Measurements from ENCODE around the gene DYRK2.
"Not testable (repeated sequence)": the region's sequence is repeated elsewhere in the genome, so short reads cannot be mapped to it uniquely, and the experiment has no call there.

DYRK2 gene

DNA sequence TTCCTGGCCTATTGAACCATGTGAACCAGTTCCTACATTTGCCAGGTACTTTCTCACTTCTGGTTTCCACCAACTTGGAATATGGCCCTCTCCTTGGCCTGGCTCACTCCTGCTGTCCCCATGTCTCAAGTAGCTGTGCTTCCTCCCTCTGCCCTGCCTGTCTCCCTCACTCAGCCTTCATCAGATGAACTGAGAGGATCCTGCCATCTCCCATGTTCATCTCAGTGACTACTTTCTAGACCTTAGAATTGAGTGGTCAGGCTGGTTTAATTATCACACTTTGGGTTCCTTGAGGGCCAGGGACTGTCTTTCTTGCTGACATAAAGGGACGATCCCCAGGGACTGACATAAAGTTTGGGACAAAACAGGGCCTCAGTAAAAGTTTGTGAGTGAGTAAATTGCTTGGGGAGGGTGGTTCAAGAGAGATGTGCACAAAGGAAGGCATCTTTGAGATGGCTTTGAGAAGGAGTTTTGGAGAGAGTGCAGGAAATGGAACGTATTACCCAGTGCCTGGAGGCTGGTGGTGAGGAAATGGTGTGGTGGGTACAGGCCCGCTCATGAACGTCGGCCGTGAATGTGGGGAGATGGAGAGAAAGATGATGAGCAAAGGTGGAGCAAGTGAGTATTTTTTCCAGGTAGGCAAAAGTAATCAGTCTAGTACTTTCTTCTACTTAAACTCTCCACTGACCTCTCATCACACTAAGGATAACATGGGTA lies 20.8 kb downstream of the DYRK2 start:
- in situ Hi-C loops (cut with HindIII; ENCODE audit: low sequenced_read_pairs), result no loop called here

DNA sequence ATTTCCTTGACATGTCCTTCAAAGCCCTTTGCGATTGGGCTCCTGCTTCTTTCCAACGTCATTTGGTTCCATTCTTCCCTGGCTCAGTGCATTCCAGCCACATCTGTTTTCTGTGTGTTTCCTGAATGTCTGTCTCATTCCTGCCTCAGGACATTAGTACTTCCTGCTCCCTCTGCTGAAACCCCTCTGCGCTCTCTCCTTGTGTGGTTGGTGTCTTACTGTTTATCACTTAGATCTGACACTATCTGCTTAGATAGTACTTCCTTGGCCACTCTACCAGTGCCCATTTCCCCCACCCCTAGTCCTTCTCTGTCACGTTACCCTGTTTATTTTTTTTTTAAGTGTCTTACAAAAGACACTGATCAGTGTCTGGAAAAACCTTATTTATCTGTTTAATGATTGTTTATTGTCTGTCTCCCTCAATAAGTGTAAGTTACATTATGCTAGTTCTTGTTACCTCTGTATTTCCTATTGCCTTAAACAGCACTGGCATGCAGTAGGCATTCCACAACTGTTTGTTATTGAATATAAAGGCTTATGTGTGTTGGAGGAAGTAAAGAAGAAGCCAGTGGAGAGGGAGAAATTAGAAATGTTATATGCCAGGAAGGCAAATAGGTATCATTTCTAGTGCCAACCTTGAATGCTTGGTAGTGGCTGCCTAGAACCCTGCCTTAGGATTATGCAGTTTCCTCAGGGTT lies 21.5 kb downstream of the DYRK2 start:
- in situ Hi-C loops (cut with HindIII; ENCODE audit: low sequenced_read_pairs), result no loop called here

DNA sequence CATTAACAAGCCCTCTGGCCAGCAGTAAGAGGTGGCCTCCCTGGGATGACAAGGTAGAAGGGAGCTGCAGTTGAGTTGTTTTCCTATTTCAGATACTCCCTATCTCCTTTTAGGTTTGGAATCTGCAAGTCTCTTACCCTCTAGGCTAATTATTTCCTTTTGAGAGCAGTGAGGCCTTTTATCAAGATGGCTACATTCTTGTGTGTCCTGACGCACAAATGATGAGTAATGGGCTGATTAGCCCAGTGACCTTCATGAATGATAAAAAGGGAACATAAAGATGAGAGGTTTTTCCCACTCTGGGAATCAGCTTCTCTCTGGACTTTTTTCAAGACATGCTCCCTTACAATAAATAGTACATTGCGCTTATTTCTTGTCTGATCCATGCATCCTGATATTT lies 22.9 kb downstream of the DYRK2 start:
- in situ Hi-C loops (cut with HindIII; ENCODE audit: low sequenced_read_pairs), result no loop called here

DNA sequence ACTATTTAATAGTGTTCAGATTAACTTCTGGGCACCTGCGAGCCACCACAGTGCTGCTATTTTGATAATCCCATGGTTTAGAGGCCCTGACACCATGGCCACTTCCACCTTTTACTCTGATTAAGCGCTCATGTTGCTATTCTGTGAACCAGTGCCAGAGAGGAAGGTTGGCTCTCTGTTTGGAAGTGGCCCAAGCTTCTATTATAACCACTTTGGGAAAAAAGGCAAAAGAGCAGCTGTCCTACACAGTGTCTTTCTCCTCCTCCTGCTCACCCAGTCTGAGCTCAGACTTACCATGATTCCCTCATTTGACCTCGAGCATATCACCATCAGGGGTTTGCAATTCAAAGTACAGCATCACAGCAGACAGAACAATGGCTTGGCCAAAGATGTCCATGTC lies 23.3 kb downstream of the DYRK2 start:
- in situ Hi-C loops (cut with HindIII; ENCODE audit: low sequenced_read_pairs), result no loop called here

DNA sequence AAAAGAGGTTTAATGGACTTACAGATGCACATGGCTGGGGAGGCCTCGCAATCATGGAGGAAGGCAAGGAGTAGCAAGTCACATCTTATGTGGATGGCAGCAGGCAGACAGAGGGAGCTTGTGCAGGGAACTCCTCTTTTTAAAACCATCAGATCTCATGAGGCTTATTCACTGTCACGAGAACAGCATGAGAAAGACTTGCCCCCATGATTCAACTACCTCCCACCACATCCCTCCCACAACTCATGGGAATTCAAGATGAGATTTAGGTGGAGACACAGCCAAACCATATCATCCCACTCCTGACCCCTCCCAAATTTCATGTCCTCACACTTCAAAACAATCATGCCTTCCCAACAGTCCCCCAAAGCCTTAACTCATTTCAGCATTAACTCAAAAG lies 24.0 kb downstream of the DYRK2 start:
- in situ Hi-C loops (cut with HindIII; ENCODE audit: low sequenced_read_pairs), result not testable (repeated sequence)

DNA sequence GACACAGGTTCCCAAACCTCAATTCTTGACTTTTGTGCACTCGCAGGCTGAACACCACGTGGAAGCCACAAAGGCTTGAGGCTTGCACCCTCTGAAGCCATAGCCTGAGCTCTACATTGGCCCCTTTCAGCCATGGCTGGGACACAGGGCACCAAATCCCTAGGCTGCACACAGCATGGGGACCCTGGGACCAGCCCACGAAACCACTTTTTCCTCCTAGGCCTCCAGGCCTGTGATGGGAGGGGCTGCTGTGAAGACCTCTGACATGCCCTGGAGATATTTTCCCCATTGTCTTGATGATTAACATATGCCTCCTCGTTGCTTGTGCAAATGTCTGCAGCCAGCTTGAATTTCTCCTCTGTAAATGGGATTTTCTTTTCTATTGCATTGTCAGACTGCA lies 25.0 kb downstream of the DYRK2 start:
- in situ Hi-C loops (cut with HindIII; ENCODE audit: low sequenced_read_pairs), result not testable (repeated sequence)

DNA sequence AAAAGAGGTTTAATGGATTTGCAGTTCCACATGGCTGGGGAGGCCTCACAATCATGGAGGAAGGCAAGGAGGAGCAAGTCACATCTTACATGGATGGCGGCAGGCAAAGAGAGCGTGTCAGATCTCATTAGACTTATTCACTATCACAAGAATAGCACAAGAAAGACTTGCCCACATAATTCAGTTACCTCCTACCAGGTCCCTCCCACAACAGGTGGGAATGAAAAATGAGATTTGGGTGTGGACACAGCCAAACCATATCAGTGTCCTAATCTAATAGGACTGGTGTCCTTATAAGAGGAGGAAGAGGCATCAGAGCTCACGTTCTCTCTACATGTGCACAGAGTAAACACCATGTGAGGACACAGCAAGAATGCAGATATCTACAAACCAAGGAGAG lies 25.9 kb downstream of the DYRK2 start:
- in situ Hi-C loops (cut with HindIII; ENCODE audit: low sequenced_read_pairs), result no loop called here

DNA sequence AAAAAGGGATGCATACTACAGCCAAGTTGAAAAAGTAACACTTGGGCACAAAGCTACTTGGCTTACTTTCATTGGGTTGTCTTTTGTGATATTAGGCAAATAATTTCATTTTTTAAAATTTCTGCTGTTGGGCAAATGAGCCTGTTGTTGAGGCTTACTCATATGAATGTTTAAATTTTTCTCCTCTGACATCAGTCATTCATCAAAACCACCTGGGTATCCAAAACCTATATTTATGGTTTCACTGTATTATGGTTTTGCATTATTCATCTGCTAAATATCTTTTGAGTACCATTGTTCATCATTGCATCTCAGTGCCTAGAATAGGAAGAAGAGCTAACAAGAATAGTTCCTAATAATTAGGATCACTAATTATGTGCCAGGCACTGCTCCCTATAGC lies 28.1 kb downstream of the DYRK2 start:
- in situ Hi-C loops (cut with HindIII; ENCODE audit: low sequenced_read_pairs), result no loop called here

DNA sequence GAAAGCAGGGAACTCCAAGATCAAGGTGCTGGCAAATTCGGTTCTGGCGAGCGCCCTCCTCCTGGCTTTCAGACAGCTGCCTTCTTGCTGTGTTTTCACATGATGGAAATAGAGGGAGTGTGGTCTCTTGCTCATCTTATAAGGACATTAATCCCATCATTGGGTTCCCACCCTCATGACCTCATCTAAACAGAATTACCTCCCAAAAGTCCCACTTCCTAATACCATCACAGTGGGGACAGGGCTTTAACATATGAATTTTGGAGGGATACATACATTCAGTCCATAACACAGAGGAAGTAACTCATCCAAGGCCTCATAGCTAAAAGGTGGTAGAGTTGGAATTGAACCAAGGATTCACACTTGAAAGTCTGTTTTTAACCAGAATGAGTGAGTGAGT lies 28.6 kb downstream of the DYRK2 start:
- in situ Hi-C loops (cut with HindIII; ENCODE audit: low sequenced_read_pairs), result no loop called here

DNA sequence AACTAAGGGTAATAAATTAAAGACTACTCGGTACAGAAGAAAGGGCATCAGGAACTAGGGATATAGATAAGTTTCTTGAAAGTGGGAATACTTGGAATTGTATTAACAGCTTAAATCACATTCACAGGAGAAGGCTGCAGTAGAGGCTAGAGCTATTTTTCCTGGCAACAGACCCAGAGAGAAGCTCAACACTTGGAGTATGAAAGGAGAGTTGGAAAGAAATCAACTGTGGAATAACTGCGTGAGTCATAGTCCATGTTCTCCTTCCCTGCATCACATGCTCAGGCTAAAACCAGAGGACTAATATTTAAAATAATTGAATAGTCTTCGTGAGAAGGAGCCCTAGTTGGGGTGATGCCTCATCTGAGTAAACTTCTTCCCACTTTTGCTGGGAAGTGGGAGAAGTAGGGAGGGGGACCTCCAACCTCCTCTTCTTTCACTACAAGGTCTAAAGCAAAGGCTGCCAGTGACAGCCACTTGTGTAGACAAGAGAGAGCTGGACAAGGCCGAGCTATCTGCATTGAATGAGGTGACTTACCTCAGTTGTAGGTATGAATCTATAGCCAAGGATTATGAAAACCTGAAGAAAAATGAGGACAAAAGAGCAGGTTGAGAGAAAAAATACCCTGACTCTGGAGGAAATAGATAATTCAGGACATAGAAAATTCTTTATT lies 32.7 kb downstream of the DYRK2 start:
- in situ Hi-C loops (cut with HindIII; ENCODE audit: low sequenced_read_pairs), result no loop called here

DNA sequence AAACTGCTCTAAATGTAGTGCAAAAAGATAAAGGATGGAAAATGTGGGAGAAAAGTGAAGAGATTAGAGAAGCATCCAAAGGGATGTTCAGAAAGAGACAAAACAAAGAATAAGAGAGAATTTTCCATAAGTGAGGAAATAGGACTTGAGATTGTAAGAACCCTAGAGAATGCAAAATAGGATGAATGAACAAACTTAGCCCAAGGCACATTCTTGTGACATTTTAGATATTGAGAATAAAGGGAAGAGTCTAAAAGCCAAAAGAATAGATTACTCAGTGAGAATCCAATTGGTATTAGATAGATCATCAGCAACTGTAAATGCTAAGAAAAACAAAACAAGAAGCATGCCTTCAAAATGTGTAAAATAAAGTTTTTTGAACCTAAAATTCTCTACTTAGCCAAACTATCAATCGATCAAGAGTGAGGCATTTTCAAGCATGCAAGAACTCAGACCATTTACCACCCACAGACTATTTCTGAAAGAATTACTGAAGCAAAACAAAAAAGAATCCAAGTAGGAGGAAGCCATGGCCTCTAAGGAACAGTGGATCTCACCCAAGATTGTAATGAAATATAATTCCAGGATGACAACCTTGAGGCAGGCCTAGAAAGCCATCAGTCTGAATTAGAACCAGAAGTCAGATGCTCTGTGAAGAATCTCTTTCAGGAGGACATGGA lies 33.5 kb downstream of the DYRK2 start:
- in situ Hi-C loops (cut with HindIII; ENCODE audit: low sequenced_read_pairs), result no loop called here

DNA sequence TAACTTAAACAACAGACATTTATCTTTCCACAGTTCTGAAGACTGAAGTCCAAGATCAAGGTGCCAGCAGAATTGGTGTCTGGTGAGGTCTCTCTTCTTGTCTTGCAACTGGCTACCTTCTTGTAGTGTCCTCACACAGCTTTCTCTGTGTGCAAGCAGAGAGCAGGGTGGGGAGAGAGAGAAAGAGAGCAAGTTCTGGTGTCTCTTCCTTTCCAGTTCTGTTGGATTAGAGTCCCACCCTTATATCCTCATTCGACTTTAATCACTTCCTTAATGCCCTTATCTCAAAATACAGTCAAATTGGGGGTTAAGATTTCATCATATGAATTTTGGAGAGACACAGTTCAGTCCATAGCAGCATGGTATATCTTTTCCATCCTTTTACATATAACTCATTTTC lies 40.8 kb downstream of the DYRK2 start:
- in situ Hi-C loops (cut with HindIII; ENCODE audit: low sequenced_read_pairs), result no loop called here

DNA sequence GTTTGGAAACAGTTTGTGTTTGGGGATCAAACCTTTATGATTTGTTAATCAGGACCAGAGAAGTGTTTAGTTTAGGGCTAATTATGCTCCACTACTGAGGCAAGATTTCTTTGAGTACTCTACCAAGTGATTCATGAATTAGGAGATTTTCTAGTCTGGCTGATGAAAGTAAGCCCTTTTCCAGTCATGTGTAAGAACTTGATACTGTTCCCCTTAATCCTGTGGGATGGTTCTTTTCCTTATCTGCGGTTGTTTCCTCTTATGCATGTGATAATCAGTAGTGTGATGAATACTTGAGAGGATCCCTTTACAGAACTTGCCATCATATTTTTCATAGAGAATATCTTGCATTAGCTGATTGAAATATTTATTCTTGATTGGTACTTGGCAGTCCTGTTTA lies 42.1 kb downstream of the DYRK2 start:
- in situ Hi-C loops (cut with HindIII; ENCODE audit: low sequenced_read_pairs), result no loop called here

DNA sequence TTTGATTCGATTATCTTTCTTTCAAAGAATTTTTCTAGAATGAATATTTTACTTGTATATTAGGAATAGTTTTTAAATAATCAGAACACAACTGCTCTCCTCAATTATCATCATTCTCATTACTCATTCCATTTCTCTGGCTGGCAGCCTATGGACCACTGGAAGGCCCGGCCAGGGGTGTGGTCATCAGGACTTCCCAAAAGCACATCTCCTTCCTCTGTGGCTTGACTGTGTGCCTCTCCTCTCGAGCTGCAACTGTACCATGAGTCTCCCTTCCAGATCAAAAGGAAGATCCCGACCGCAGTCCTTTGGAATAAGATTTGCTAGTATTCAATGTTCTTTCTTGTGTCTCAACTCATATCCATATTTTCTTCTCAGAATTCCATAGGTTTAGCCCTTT lies 42.7 kb downstream of the DYRK2 start:
- in situ Hi-C loops (cut with HindIII; ENCODE audit: low sequenced_read_pairs), result no loop called here

DNA sequence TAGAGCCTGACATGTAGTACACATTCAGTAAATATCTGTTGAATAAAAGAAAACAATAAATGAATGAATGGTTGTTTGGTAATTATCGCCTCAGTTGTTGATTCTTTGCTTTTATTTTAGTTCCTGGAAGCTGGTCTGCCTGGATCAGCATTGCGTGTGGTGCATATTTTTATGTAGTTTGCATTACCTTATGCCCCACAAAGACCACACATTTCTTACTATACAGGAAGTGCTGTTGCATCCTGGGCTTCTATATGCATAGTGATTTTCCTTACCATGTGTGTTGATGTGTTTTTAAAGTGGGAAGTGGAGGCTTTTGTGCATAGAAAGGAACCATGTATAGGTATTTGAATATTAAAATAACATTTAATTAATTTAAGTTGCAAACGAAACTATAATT lies 43.6 kb downstream of the DYRK2 start:
- in situ Hi-C loops (cut with HindIII; ENCODE audit: low sequenced_read_pairs), result no loop called here

DNA sequence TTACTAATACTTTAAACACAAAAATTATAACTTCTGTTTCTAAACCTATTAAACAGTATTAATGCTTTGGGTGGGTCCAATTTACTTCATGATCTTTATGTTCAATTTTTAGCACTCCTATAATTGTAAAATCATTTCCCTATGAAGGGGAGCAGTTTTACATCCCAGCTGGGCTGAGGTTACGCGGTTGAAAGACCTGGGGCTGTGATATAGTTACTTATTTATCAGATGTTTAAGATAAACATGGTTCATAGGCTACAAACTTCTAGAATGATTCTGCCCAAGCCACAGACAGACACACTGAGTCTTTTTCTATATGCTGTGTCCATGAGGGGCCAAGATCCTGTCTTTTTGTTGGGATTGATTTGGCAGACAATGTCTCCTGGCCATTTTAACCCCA lies 44.4 kb downstream of the DYRK2 start:
- in situ Hi-C loops (cut with HindIII; ENCODE audit: low sequenced_read_pairs), result no loop called here

DNA sequence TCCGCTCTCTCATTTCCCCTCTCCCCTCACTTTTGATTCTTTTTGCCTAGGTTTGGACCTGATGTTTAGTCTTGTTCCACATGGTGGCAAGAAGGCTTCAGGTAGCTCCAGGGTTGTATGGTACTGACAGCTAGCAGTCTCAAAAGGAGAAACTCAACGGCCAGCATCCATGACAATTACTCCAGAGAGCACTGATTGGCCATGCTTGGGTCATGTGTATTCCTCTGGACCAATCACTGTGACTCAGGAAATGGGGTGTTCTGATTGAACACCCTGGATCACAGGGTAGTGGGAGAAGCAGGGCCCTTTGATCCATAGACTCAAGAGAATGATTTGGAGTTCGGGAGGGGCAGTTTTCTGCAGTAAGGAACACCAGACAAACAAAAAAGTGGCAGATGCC lies 45.3 kb downstream of the DYRK2 start:
- in situ Hi-C loops (cut with HindIII; ENCODE audit: low sequenced_read_pairs), result no loop called here

DNA sequence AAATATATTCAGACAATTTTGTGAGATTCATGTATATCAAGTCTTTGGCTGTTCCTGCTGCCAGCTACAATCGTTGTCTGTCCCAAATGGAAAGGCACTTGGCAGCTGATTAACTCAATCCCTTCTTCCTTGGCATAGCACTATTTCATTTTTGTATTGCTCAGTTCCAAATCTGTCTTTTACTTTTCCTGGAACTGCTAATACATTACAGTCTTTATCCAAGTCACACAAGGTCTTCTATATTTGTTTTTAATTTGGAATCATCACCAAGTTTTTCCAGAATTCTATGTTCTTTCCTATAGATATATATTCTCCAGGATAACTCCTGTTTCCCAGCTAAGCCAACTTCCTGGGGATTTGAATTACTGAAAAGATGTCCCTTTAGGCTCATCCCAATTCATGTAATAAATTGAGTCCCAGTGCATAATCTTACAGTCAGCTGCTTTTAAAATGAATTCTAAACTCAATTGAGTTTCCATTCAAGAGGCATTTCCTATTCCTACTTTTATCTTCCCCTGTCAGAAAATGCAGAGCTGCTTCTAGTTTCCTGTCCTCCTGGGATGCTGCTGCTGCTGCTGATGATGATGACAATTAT lies 45.9 kb downstream of the DYRK2 start:
- in situ Hi-C loops (cut with HindIII; ENCODE audit: low sequenced_read_pairs), result no loop called here

DNA sequence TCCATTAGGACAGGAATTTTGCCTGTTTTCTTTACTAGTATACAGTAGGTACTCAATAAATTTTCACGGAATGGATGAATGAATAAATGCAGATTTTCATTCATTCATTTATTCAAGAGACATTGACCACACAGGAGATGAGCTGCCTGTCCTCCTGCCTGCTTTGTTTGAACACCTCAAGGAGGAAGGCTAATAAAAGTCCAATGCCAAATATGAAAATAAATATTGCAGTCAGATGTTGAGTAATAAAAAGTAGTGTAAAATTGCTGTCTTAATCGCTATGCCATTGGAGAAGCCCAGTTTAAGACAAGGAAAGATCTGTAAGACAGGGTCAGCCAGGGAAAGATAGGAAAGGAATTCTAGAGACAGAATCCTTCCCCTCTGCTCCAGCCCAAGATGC lies 47.4 kb downstream of the DYRK2 start:
- in situ Hi-C loops (cut with HindIII; ENCODE audit: low sequenced_read_pairs), result no loop called here

DNA sequence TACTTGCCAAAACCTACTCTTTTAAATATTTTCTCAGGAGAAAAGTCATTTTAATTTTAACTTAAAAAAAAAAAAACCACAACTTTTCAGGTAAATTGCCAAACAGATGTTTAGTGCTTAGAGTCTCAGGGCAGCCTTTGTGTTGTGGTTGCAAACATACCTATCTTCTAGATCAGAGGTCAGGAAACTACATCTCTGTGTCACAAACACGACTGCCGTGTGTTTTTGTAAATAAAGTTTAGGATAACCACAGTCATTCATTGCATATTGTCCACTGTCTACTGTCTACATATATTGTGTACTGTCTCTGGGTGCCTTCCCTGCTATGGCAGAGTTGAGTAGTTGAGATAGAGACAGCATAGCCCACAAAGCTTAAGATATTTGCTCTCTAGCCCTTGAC lies 48.9 kb downstream of the DYRK2 start:
- in situ Hi-C loops (cut with HindIII; ENCODE audit: low sequenced_read_pairs), result no loop called here

DNA sequence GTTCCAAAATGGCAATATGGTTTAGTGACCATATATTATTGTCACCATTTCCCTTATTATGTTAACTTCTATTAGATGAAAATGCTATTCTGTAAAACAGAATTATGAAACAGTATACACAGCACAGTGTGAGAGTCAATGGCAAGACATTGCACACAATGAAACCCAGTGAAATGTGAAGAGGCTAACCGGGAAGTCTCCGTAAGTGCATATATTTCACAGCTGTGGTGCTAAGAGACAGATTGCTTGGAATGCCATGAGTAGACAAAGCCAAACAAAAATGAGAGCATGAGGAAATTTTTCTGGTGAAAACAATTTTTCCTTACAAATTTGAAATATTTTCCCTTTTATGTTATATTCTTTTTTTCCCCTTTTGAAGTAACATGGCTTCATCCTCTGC lies 49.4 kb downstream of the DYRK2 start:
- in situ Hi-C loops (cut with HindIII; ENCODE audit: low sequenced_read_pairs), result no loop called here

Measured in endothelial cell of hepatic sinusoid (primary cell).